GM18517 (cell line): Measurements from ENCODE around the gene IGFBP7.

Source experiments
- ATAC-seq: cut with Tn5 transposase; IDR thresholded peaks from one replicate; pipeline ENCODE4 v1.9.1; 2021; ENCODE audit warnings: mild to moderate bottlenecking, moderate library complexity; ENCODE audit not compliant: unreplicated experiment

The IGFBP7 gene

DNA sequence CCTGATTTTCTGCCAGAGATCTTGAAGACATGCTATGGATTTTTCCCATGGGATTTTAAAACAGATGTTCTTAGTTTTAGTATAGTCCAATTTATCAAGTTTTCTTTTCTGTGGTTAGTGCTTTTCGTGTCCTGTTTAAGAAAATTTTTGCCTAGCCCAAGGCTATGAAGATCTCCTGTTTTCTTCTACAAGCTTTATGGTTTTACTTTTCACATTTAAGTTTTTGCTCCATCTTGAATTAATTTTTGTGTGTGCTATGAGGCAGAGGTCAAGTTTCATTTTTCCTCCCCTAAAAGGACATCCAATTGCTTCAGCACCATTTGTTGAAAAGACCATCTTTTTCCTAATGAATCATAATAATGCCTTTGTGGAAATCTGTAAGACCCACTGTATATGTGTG is 65.9 kb downstream of the IGFBP7 start:
- no peak for ATAC-seq

DNA sequence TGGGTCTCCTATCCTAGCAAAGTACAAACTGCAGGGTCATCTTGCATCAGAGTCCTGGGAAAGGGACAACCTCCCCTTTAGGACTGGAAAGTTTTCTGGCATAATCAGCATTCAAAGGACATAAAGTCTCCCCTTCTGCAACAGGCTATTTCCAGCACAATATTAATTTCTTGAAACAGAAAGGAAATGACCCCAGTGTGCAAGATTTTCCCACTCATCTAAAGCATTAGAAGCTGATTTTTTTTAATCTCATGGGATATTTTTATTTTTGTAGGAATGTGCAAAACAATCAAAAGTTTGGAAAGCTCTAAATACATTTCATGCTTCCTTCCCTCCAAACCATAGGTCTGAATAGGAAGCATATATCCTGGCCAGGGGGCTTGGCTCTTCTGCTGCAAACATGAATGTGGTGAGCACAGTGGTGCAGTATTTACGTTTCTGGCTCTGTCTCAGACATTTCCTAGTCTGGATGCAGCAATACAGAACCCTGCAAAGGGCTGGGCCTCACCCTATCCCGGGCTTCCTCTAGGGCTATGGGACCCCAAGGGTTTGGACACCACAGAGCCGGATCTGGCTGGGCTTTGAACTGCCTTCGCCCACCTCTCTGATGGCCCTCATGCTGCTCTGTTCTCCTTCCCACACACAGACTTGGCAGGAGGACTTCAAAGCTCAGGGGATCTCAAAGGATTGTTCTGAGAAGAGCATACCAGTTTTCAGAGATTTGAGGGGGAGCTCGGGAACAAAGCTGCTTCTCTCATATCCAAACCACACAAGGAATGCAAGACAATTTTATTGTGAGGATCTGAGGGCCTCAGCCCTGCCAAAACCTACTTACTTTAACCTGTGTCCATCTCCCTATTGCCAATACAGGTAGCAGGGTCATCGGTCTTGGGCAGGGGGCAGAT is 66.6 kb downstream of the IGFBP7 start:
- ATAC-seq, result no peak

DNA sequence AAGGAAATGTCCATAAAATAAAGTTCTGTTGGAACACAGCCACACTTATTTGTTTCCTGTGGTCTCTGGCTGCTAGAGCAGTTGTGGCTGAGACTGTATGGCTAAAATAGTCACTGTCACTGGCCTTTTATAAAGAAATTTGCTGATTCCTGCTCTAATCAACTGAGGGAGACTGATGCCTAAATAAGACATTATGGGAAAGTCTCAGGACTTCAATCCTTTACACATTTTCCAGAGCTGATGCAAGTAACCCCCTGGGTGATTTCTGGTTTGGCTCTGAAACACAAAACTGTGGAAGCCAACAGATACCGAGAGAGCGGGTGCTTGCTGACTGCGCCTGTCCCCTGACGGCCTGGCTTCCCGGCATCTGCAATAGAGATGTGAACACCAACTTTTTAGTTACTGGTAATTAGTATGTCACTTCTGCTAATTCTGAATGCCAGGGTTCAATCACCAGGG is 67.4 kb downstream of the IGFBP7 start:
- no peak for ATAC-seq

- ATAC-seq, result no peak
These were observed 69.2 kb downstream of the IGFBP7 start for GRCh38 chr4:57041020-57041419.

GRCh38 chr4:57040510-57040909 is 69.7 kb downstream of the IGFBP7 start:
- ATAC-seq, result no peak

DNA sequence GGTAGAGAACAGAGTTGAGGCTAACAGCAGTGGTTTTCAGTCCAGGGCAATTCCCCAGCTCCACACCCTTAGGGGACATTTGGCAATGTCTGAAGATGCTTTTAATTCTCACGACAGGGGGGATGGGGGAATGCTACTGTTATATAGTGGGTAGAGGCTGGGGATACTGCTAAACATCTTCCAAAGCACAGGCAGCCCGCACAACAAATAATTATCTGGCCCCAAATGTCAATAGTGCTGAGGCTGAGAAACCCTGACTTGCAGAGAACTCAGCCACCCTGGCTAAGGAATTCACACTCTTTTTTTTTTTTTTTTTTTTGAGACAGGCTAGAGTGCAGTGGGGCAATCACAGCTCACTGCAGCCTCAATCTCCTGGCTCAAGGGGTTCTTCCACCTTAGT is 70.8 kb downstream of the IGFBP7 start:
- no peak for ATAC-seq

DNA sequence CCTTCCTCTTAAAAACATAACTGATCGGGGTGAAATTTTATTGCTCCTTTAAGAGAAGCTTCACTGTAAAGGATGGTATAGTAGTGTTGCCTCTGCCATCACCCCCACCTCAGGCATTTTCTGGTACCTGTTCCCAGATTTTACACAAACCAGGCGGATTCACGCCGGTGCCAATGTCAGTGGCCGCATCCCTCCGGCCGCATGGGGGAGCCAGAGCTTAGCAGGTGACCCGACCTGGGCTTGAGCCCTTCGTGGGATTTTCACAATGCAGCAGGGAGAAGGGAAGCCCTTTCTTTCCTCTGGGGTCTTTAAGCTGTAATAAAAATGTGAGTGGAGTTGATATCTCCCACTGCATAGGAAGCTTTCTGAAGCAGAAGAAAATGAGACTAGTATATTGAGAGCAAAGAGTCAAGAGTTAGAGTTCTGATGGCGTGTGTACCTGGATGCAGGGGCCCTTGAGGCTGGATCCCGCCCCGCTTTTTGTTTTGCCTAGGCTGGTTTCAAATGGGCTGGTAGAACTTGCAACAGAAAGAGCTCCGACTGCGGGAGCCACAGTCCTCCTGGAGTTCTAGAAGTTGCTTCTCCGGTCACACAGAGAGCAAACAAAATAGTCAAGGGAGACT is 72.1 kb downstream of the IGFBP7 start:
- no peak for ATAC-seq

DNA sequence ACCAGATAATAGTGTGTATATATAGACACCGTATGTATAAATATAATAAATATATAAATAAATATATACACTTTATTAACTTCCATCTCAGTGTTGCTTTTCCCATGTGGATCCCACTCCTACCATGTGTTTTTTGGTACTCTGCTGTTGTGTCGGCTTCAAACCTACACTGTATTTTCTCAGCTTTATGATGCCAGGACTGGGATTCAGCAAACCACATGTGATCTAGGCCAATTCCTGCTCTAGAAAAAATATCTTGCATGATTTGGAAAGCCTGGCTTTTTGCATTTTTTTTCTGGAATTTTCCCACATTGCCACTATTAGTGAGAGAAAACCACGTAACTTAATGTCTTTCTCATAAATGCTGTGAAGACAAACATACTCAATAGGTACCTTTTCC is 75.7 kb downstream of the IGFBP7 start:
- no peak for ATAC-seq

- no peak for ATAC-seq
These were observed 87.1 kb downstream of the IGFBP7 start for GRCh38 chr4:57023104-57023503.

DNA sequence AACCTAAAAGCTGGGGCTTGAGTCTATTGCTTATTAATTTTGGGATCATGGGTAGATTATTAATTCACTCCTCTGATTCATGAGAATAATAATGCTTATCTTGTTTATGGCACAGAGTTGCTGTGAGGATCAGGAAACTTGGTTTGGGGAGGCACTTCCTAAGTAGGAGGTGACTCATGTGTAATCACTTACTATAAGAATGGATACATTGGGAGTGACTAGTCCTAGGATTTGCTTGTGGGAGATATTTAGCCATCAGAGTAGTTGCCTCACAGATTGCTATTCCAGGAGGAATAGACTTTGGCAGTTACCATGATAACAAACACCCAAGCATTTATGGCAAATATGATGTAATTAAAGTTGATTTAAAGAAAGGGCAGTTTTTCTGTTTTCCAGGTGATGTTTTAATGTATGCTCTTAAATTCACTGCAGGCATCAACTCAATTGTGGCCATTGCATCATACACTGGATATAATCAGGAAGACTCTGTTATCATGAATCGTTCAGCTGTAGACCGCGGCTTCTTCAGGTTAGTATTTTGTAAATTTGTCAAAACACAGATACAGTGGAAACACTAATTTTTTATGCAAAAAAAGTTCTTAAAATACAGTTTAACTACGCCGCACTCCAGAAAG is 89.6 kb downstream of the IGFBP7 start:
- ATAC-seq, result no peak

GRCh38 chr4:57018980-57019379 is 91.2 kb downstream of the IGFBP7 start:
- ATAC-seq, result no peak

GRCh38 chr4:57013543-57014120 is 96.6 kb downstream of the IGFBP7 start:
- no peak for ATAC-seq

GRCh38 chr4:56999751-57000150 is 110.4 kb downstream of the IGFBP7 start:
- ATAC-seq, result no peak

DNA sequence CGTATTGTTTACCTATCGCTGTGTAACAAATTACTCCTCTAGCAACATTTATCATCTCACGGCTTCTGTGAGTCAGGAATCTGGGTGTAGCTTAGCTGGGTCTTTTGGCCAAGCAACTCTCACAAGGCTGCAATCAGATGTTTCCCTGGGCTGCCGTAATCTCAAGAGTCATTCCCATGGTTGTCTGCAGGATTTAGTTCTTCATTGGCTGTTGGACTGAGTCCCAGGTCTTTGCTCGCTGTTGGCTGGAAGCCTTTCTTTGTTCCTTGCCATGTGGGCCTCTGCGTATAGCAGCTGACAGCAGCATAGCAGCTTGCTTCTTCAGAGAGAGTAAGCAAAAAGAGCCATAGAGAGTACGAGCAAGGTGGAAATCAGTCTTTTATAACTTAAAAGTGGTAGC is 114.7 kb downstream of the IGFBP7 start:
- no peak for ATAC-seq

GRCh38 chr4:56990109-56990905 is 119.9 kb downstream of the IGFBP7 start:
- no peak for ATAC-seq

DNA sequence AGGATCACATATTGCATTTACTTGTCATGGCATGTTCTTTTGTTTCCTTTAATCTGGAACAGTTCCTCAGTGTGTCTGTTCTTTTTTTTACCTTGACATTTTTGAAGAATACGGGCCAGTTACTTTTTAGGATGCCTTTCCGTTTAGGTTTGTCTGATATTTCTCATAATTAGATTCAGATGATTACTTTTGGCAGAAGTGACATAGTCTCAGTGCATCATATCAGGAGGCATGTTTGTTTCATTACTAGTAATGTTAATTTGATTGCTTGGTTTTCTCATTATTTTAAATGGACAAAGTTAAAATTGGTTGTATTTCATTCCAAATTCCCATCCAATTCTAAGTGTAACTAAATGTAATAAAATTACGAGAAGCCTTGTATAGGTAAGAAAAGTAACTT is 123.2 kb downstream of the IGFBP7 start:
- no peak for ATAC-seq

GRCh38 chr4:56986192-56986591 is 124.0 kb downstream of the IGFBP7 start:
- ATAC-seq, result no peak

- no peak for ATAC-seq
These were observed 128.4 kb downstream of the IGFBP7 start for GRCh38 chr4:56981795-56982201.
